HT-29 (cell line): ENCODE results near the gene GSAP. TPM values are rescaled to one million over a fixed set of nuclear protein-coding genes. Genes with fewer than 3 reads are reported as not detected.

Experiments
- DNase-seq: peaks from one replicate; pipeline ENCODE4 v3.0.0-alpha.2; 2015; ENCODE audit warnings: low spot score
- total RNA-seq: library from RNA; depleted of rRNA; stranded (reverse); fragments of >200 nt; shearing (Covaris generic); gene quantifications from 2 replicates; pipeline ENCODE4 v1.2.3, GENCODE V29; 2014

Gene GSAP
- total RNA-seq, 1 experiment from 2014 or later = 3.7 TPM

- DNase-seq = no peak
These were observed 88.1 kb downstream of the GSAP start for GRCh38 chr7:77327932-77328628.

GRCh38 chr7:77327067-77327931 is 88.8 kb downstream of the GSAP start:
- DNase-seq = peak; percentile 19

- peak; percentile 25 for DNase-seq
These were observed 90.0 kb downstream of the GSAP start for GRCh38 chr7:77326131-77326530.

GRCh38 chr7:77321300-77321699 is 94.8 kb downstream of the GSAP start:
- no peak for DNase-seq

- DNase-seq = no peak
These were observed 95.4 kb downstream of the GSAP start for GRCh38 chr7:77320714-77321113.

- DNase-seq = no peak
These were observed 96.0 kb downstream of the GSAP start for GRCh38 chr7:77320137-77320536.

- no peak for DNase-seq
These were observed 98.1 kb downstream of the GSAP start for GRCh38 chr7:77318019-77318418.

- DNase-seq = peak; percentile 26
These were observed 99.8 kb downstream of the GSAP start for GRCh38 chr7:77316219-77316978.

- DNase-seq = no peak
These were observed 101.0 kb downstream of the GSAP start for GRCh38 chr7:77315182-77315591.

GRCh38 chr7:77313876-77314480 is 102.2 kb downstream of the GSAP start:
- DNase-seq = no peak

GRCh38 chr7:77313085-77313484 is 103.1 kb downstream of the GSAP start:
- DNase-seq = no peak

- no peak for DNase-seq
These were observed 105.2 kb downstream of the GSAP start for GRCh38 chr7:77310982-77311381.

- no peak for DNase-seq
These were observed 106.4 kb downstream of the GSAP start for GRCh38 chr7:77309714-77310220.

- no peak for DNase-seq
These were observed 107.4 kb downstream of the GSAP start for GRCh38 chr7:77308792-77309191.

- peak; percentile 60 for DNase-seq
These were observed 109.7 kb downstream of the GSAP start for GRCh38 chr7:77306231-77307067.

GRCh38 chr7:77295549-77295948 is 120.6 kb downstream of the GSAP start:
- no peak for DNase-seq

GRCh38 chr7:77293046-77293445 is 123.1 kb downstream of the GSAP start:
- peak; percentile 22 for DNase-seq

GRCh38 chr7:77290425-77290824 is 125.7 kb downstream of the GSAP start:
- DNase-seq = no peak

GRCh38 chr7:77289387-77289786 is 126.8 kb downstream of the GSAP start:
- no peak for DNase-seq

GRCh38 chr7:77288676-77289320 is 127.4 kb downstream of the GSAP start:
- DNase-seq = no peak
